Caco-2 (cell line): ENCODE results near the gene KRTAP19-5. TPM values are rescaled to one million over a fixed set of nuclear protein-coding genes. Genes with fewer than 3 reads are reported as not detected.

Experiments
- BruUV-seq: library from RNA; stranded (reverse); fragments of 400-500 nt; replicated peaks from 2 replicates; lab custom pipeline; 2021; lab: Mats Ljungman, UMichigan
- CTCF ChIA-PET: fragments of 300-600 bp; sonication (Branson Sonifier 250); formaldehyde crosslinking; loops from one replicate; lab custom pipeline; 2022; ENCODE audit warnings: antibody characterized with exemption; lab: Charles Lee
- POLR2A ChIA-PET: fragments of 300-600 bp; sonication (Branson Sonifier 250); formaldehyde crosslinking; loops from one replicate; lab custom pipeline; 2022; ENCODE audit warnings: antibody characterized with exemption; lab: Charles Lee
- DNase-seq, 2 experiments: peaks; one replicate each; pipeline versions ENCODE4 v3.0.0 to v3.0.0-alpha.2; 2020 to 2022
- H3K27me3 ChIP-seq: replicated peaks from 2 replicates; pipeline ENCODE4 v1.6.0; 2011; ENCODE audit warnings: low read length; ENCODE audit not compliant: control insufficient read depth, insufficient read depth
- H3K36me3 ChIP-seq: 2 replicates; pipeline ENCODE4 v1.5.1; 2011; ENCODE audit warnings: low read length; ENCODE audit not compliant: control insufficient read depth, insufficient read depth
- H3K4me1 ChIP-seq: fragments of 250-450 bp; sonication (Bioruptor Pico); 2 replicates; pipeline ENCODE4 v1.5.1; 2020; ENCODE audit warnings: mild to moderate bottlenecking
- H3K4me3 ChIP-seq: 2 replicates; pipeline ENCODE4 v1.5.1; 2011; ENCODE audit warnings: low read depth, mild to moderate bottlenecking, control low read depth, low read length
- H3K9me3 ChIP-seq: fragments of 250-450 bp; sonication (Bioruptor Pico); 2 replicates; pipeline ENCODE4 v1.5.1; 2020; ENCODE audit warnings: mild to moderate bottlenecking, moderate library complexity
- H3K27ac Mint-ChIP-seq: one replicate; pipeline ENCODE4 v1.8.0; 2022; ENCODE audit warnings: mixed read lengths; ENCODE audit not compliant: unreplicated experiment
- H3K27me3 Mint-ChIP-seq: one replicate; pipeline ENCODE4 v1.8.0; 2022; ENCODE audit warnings: mixed read lengths; ENCODE audit not compliant: insufficient read depth, unreplicated experiment
- H3K36me3 Mint-ChIP-seq: one replicate; pipeline ENCODE4 v1.8.0; 2022; ENCODE audit warnings: mild to moderate bottlenecking, mixed read lengths; ENCODE audit not compliant: insufficient read depth, unreplicated experiment
- H3K4me1 Mint-ChIP-seq: one replicate; pipeline ENCODE4 v1.8.0; 2022; ENCODE audit warnings: low read depth, mixed read lengths; ENCODE audit not compliant: unreplicated experiment
- H3K4me3 Mint-ChIP-seq: one replicate; pipeline ENCODE4 v1.8.0; 2022; ENCODE audit warnings: mild to moderate bottlenecking, moderate library complexity, mixed read lengths; ENCODE audit not compliant: unreplicated experiment
- H3K9me3 Mint-ChIP-seq: one replicate; pipeline ENCODE4 v1.8.0; 2022; ENCODE audit warnings: mixed read lengths; ENCODE audit not compliant: unreplicated experiment
- CTCF ChIP-seq, 2 experiments: fragments of 200-600 bp in 1 of 2; IDR thresholded peaks; 1 replicate in 1 of 2; 2 replicates in 1 of 2; pipeline versions ENCODE4 v1.5.1 to v1.8.0; 2011 to 2022; ENCODE audit warnings: antibody characterized with exemption in 1 of 2, control low read depth in 1 of 2, inconsistent platforms in 1 of 2, low read depth in 1 of 2, low read length in 1 of 2, mild to moderate bottlenecking in 1 of 2, moderate library complexity in 1 of 2; ENCODE audit not compliant: insufficient read depth in 1 of 2, severe bottlenecking in 1 of 2, unreplicated experiment in 1 of 2
- intact Hi-C: fragments of 100-400 bp; cut with micrococcal nuclease; formaldehyde crosslinking; loops from one replicate; pipeline ENCODE4 v1.10.0; 2022; ENCODE audit not compliant: unreplicated experiment
- total RNA-seq: library from RNA; stranded (reverse); gene quantifications from 2 replicates; pipeline ENCODE4 v1.2.3, GENCODE V29; 2022

Gene KRTAP19-5
- total RNA-seq, 1 experiment from 2014 or later = not detected

GRCh38 chr21:30482130-30482529 is 19.8 kb downstream of the KRTAP19-5 start:
- Histone ChIP-seq H3K4me3 (no peak overlapping the region), H3K36me3 (no peaks in the 10 kb centered on the region), H3K9me3 (no peaks in the 10 kb centered on the region), H3K4me1 (no peaks in the 10 kb centered on the region), H3K27me3 (no peaks in the 10 kb centered on the region)
- H3K4me3 Mint-ChIP-seq = no peak overlapping the region
- CTCF ChIA-PET = no interaction called here
- no TSS peak for BruUV-seq
- no peaks in the 10 kb centered on the region for H3K9me3 Mint-ChIP-seq
- intact Hi-C loops = no loop called here
- TF ChIP-seq CTCF (IDR thresholded peaks at IDR 0.05; ENCODE audit: insufficient read depth in 1 of 2, low read depth in 1 of 2, low read length in 1 of 2, severe bottlenecking in 1 of 2, unreplicated experiment in 1 of 2) = no peak
- POLR2A ChIA-PET = no interaction called here
- no peak for DNase-seq
- no peaks in the 10 kb centered on the region for H3K36me3 Mint-ChIP-seq
- H3K4me1 Mint-ChIP-seq = no peaks in the 10 kb centered on the region
- peaks cover 4% of the 10 kb centered on the region for H3K27me3 Mint-ChIP-seq
- H3K27ac Mint-ChIP-seq = no peak overlapping the region

- no peaks in the 10 kb centered on the region for H3K4me1 ChIP-seq
- no TSS peak for BruUV-seq
- no peaks in the 10 kb centered on the region for H3K27me3 ChIP-seq
- no peaks in the 10 kb centered on the region for H3K4me1 Mint-ChIP-seq
- peaks cover 9% of the 10 kb centered on the region for H3K27me3 Mint-ChIP-seq
- intact Hi-C loops = no loop called here
- no peaks in the 10 kb centered on the region for H3K36me3 Mint-ChIP-seq
- no peak for TF ChIP-seq CTCF (IDR thresholded peaks at IDR 0.05; ENCODE audit: insufficient read depth in 1 of 2, low read depth in 1 of 2, low read length in 1 of 2, severe bottlenecking in 1 of 2, unreplicated experiment in 1 of 2)
- H3K9me3 Mint-ChIP-seq = no peaks in the 10 kb centered on the region
- no peak within 1 kb of the TSS for H3K4me3 ChIP-seq
- no peaks in the 10 kb centered on the region for H3K9me3 ChIP-seq
- H3K4me3 Mint-ChIP-seq = no peak within 1 kb of the TSS
- POLR2A ChIA-PET = no interaction called here
- no peaks in the 10 kb centered on the region for H3K36me3 ChIP-seq
- no peak within 1 kb of the TSS for H3K27ac Mint-ChIP-seq
- CTCF ChIA-PET = no interaction called here
- no peak for DNase-seq
Measured at GRCh38 chr21:30480145-30480544, 21.8 kb downstream of the KRTAP19-5 start, which contains the start of gene KRTAP19-1. Gene KRTAP19-1, minus strand, starts transcription at chr21:30480367. Its CDS starts 50 bp downstream, at chr21:30480317.

- Mint-ChIP-seq H3K27me3 (peaks cover 9% of the 10 kb centered on the region), H3K9me3 (no peaks in the 10 kb centered on the region), H3K4me1 (no peaks in the 10 kb centered on the region), H3K27ac (no peak overlapping the region), H3K36me3 (no peaks in the 10 kb centered on the region), H3K4me3 (no peak overlapping the region)
- ChIA-PET POLR2A (no interaction called here), CTCF (no interaction called here)
- no peak for TF ChIP-seq CTCF (IDR thresholded peaks at IDR 0.05; ENCODE audit: insufficient read depth in 1 of 2, low read depth in 1 of 2, low read length in 1 of 2, severe bottlenecking in 1 of 2, unreplicated experiment in 1 of 2)
- H3K4me3 ChIP-seq = no peak overlapping the region
- H3K9me3 ChIP-seq = no peaks in the 10 kb centered on the region
- H3K36me3 ChIP-seq = no peaks in the 10 kb centered on the region
- no peaks in the 10 kb centered on the region for H3K4me1 ChIP-seq
- BruUV-seq = no TSS peak
- DNase-seq = no peak
- intact Hi-C loops = no loop called here
- no peaks in the 10 kb centered on the region for H3K27me3 ChIP-seq
Measured at GRCh38 chr21:30479259-30479658, 22.7 kb downstream of the KRTAP19-5 start.
